Memory B cell (primary cell): Measurements from ENCODE around the gene ITIH3.

Experiments used
- ATAC-seq: fragments of 150-1000 bp; cut with Tn5 transposase; 2 replicates; pipeline ENCODE4 v1.10.0; 2021; ENCODE audit warnings: low read depth, mild to moderate bottlenecking, moderate library complexity
- DNase-seq, 2 donors: peaks; one replicate each; pipeline ENCODE4 v3.0.0; 2022; ENCODE audit warnings: low spot score in 2 of 2
- H3K27ac Mint-ChIP-seq: one replicate; pipeline ENCODE4 v1.8.0; 2022; ENCODE audit warnings: mild to moderate bottlenecking, moderate library complexity, mixed read lengths
- H3K27me3 Mint-ChIP-seq: one replicate; pipeline ENCODE4 v1.8.0; 2022; ENCODE audit warnings: mixed read lengths
- H3K36me3 Mint-ChIP-seq: one replicate; pipeline ENCODE4 v1.8.0; 2022; ENCODE audit warnings: mild to moderate bottlenecking, mixed read lengths
- H3K4me1 Mint-ChIP-seq: one replicate; pipeline ENCODE4 v1.8.0; 2022; ENCODE audit warnings: mixed read lengths
- H3K4me3 Mint-ChIP-seq: one replicate; pipeline ENCODE4 v1.8.0; 2022; ENCODE audit warnings: mild to moderate bottlenecking, moderate library complexity, mixed read lengths
- H3K9me3 Mint-ChIP-seq: one replicate; pipeline ENCODE4 v1.8.0; 2022; ENCODE audit warnings: mixed read lengths

ITIH3 gene

GRCh38 chr3:52844290-52844975, 49.8 kb downstream of the ITIH3 start:
- Mint-ChIP-seq H3K27me3 (no peaks in the 10 kb centered on the region), H3K27ac (no peak overlapping the region), H3K4me3 (no peak overlapping the region), H3K36me3 (peaks cover 10% of the 10 kb centered on the region), H3K4me1 (no peaks in the 10 kb centered on the region), H3K9me3 (no peaks in the 10 kb centered on the region)
- no peak for DNase-seq
- no peak for ATAC-seq

- Mint-ChIP-seq H3K36me3 (peaks cover 10% of the 10 kb centered on the region), H3K4me1 (no peaks in the 10 kb centered on the region), H3K9me3 (no peaks in the 10 kb centered on the region), H3K27me3 (no peaks in the 10 kb centered on the region), H3K4me3 (no peak overlapping the region), H3K27ac (no peak overlapping the region)
- no peak for DNase-seq
- ATAC-seq, result no peak
These were observed 50.6 kb downstream of the ITIH3 start for GRCh38 chr3:52845157-52845556.

- Mint-ChIP-seq H3K27ac (no peak overlapping the region), H3K9me3 (no peaks in the 10 kb centered on the region), H3K4me3 (no peak overlapping the region), H3K4me1 (no peaks in the 10 kb centered on the region), H3K27me3 (no peaks in the 10 kb centered on the region), H3K36me3 (peaks cover 9% of the 10 kb centered on the region)
- no peak for ATAC-seq
- DNase-seq, result peak in 1 of 2 donors; percentile 37
These were observed 51.3 kb downstream of the ITIH3 start for GRCh38 chr3:52845691-52846431.

- H3K27ac Mint-ChIP-seq, result no peak overlapping the region
- no peak for DNase-seq
- no peaks in the 10 kb centered on the region for H3K27me3 Mint-ChIP-seq
- no peaks in the 10 kb centered on the region for H3K4me1 Mint-ChIP-seq
- peaks cover 9% of the 10 kb centered on the region for H3K36me3 Mint-ChIP-seq
- no peaks in the 10 kb centered on the region for H3K9me3 Mint-ChIP-seq
- ATAC-seq, result no peak
- H3K4me3 Mint-ChIP-seq, result no peak overlapping the region
These were observed 51.9 kb downstream of the ITIH3 start for GRCh38 chr3:52846432-52846965.

- Mint-ChIP-seq H3K9me3 (no peaks in the 10 kb centered on the region), H3K27me3 (no peaks in the 10 kb centered on the region), H3K4me3 (no peak overlapping the region), H3K27ac (no peak overlapping the region), H3K4me1 (no peaks in the 10 kb centered on the region), H3K36me3 (peaks cover 4% of the 10 kb centered on the region)
- ATAC-seq, result no peak
- DNase-seq, result no peak
These were observed 52.6 kb downstream of the ITIH3 start for GRCh38 chr3:52847241-52847640.

GRCh38 chr3:52847726-52848125, 53.1 kb downstream of the ITIH3 start:
- no peak overlapping the region for H3K4me3 Mint-ChIP-seq
- H3K27ac Mint-ChIP-seq, result no peak overlapping the region
- peaks cover 4% of the 10 kb centered on the region for H3K36me3 Mint-ChIP-seq
- H3K27me3 Mint-ChIP-seq, result no peaks in the 10 kb centered on the region
- DNase-seq (no peak), ATAC-seq (no peak)
- H3K4me1 Mint-ChIP-seq, result no peaks in the 10 kb centered on the region
- no peaks in the 10 kb centered on the region for H3K9me3 Mint-ChIP-seq

GRCh38 chr3:52848617-52849016, 54.0 kb downstream of the ITIH3 start:
- no peaks in the 10 kb centered on the region for H3K9me3 Mint-ChIP-seq
- no peak overlapping the region for H3K27ac Mint-ChIP-seq
- ATAC-seq, result no peak
- no peak overlapping the region for H3K4me3 Mint-ChIP-seq
- no peak for DNase-seq
- no peaks in the 10 kb centered on the region for H3K27me3 Mint-ChIP-seq
- H3K4me1 Mint-ChIP-seq, result no peaks in the 10 kb centered on the region
- H3K36me3 Mint-ChIP-seq, result peaks cover 4% of the 10 kb centered on the region

- no peaks in the 10 kb centered on the region for H3K27me3 Mint-ChIP-seq
- ATAC-seq (no peak), DNase-seq (no peak)
- peaks cover 3% of the 10 kb centered on the region for H3K36me3 Mint-ChIP-seq
- H3K4me3 Mint-ChIP-seq, result no peak overlapping the region
- H3K9me3 Mint-ChIP-seq, result no peaks in the 10 kb centered on the region
- no peaks in the 10 kb centered on the region for H3K4me1 Mint-ChIP-seq
- H3K27ac Mint-ChIP-seq, result no peak overlapping the region
These were observed 55.1 kb downstream of the ITIH3 start for GRCh38 chr3:52849656-52850055.

GRCh38 chr3:52851348-52851747, 56.8 kb downstream of the ITIH3 start:
- Mint-ChIP-seq H3K27me3 (no peaks in the 10 kb centered on the region), H3K9me3 (no peaks in the 10 kb centered on the region), H3K4me3 (no peak overlapping the region), H3K4me1 (peaks cover 3% of the 10 kb centered on the region), H3K27ac (no peak overlapping the region), H3K36me3 (peaks cover 8% of the 10 kb centered on the region)
- no peak for DNase-seq
- ATAC-seq, result peak; percentile 66

GRCh38 chr3:52852419-52852818, 57.8 kb downstream of the ITIH3 start:
- Mint-ChIP-seq H3K4me1 (peaks cover 6% of the 10 kb centered on the region), H3K9me3 (no peaks in the 10 kb centered on the region), H3K27me3 (no peaks in the 10 kb centered on the region), H3K36me3 (peaks cover 12% of the 10 kb centered on the region), H3K27ac (no peak overlapping the region), H3K4me3 (no peak overlapping the region)
- DNase-seq, result no peak
- ATAC-seq, result no peak

- DNase-seq (no peak), ATAC-seq (no peak)
- peaks cover 6% of the 10 kb centered on the region for H3K4me1 Mint-ChIP-seq
- peaks cover 15% of the 10 kb centered on the region for H3K36me3 Mint-ChIP-seq
- H3K4me3 Mint-ChIP-seq, result no peak overlapping the region
- H3K27me3 Mint-ChIP-seq, result no peaks in the 10 kb centered on the region
- H3K27ac Mint-ChIP-seq, result no peak overlapping the region
- no peaks in the 10 kb centered on the region for H3K9me3 Mint-ChIP-seq
These were observed 59.4 kb downstream of the ITIH3 start for GRCh38 chr3:52854013-52854412.

GRCh38 chr3:52856666-52857065, 62.1 kb downstream of the ITIH3 start:
- ATAC-seq, result no peak
- Mint-ChIP-seq H3K4me3 (no peak overlapping the region), H3K27ac (peak overlapping the region; percentile 35)

GRCh38 chr3:52857133-52857532, 62.5 kb downstream of the ITIH3 start:
- peaks cover 12% of the 10 kb centered on the region for H3K36me3 Mint-ChIP-seq
- H3K4me1 Mint-ChIP-seq, result peaks cover 6% of the 10 kb centered on the region
- H3K9me3 Mint-ChIP-seq, result no peaks in the 10 kb centered on the region
- peak overlapping the region; percentile 35 for H3K27ac Mint-ChIP-seq
- ATAC-seq (no peak), DNase-seq (no peak)
- H3K4me3 Mint-ChIP-seq, result no peak overlapping the region
- H3K27me3 Mint-ChIP-seq, result no peaks in the 10 kb centered on the region

More at GRCh38 chr3:52856666-52857065, 62.1 kb downstream of the ITIH3 start:
- no peaks in the 10 kb centered on the region for H3K9me3 Mint-ChIP-seq
- DNase-seq, result no peak
- H3K4me1 Mint-ChIP-seq, result peaks cover 6% of the 10 kb centered on the region
- H3K27me3 Mint-ChIP-seq, result no peaks in the 10 kb centered on the region
- H3K36me3 Mint-ChIP-seq, result peaks cover 14% of the 10 kb centered on the region

- no peaks in the 10 kb centered on the region for H3K27me3 Mint-ChIP-seq
These were observed 63.3 kb downstream of the ITIH3 start for GRCh38 chr3:52857864-52858263.

More at GRCh38 chr3:52857864-52858263, 63.3 kb downstream of the ITIH3 start:
- H3K4me1 Mint-ChIP-seq, result peaks cover 6% of the 10 kb centered on the region
- DNase-seq (no peak), ATAC-seq (no peak)
- H3K4me3 Mint-ChIP-seq, result no peak overlapping the region
- peaks cover 15% of the 10 kb centered on the region for H3K36me3 Mint-ChIP-seq
- no peak overlapping the region for H3K27ac Mint-ChIP-seq
- H3K9me3 Mint-ChIP-seq, result no peaks in the 10 kb centered on the region
